Dendritic cell treated with granulocyte-macrophage colony-stimulating factor and Interleukin-4, amounts not matched to agents 40 ng/mL and 50 ng/mL, for 4 days (primary cell): ENCODE results near the gene NUMBL.
"Not testable (repeated sequence)": the region's sequence is repeated elsewhere in the genome, so short reads cannot be mapped to it uniquely, and the experiment has no call there.

ENCODE experiments used
- H3K27ac Mint-ChIP-seq: one replicate; pipeline ENCODE4 v1.8.0; 2022; ENCODE audit warnings: mild to moderate bottlenecking, mixed read lengths
- H3K27me3 Mint-ChIP-seq: one replicate; pipeline ENCODE4 v1.8.0; 2022; ENCODE audit warnings: mild to moderate bottlenecking, mixed read lengths
- H3K36me3 Mint-ChIP-seq: one replicate; pipeline ENCODE4 v1.8.0; 2022; ENCODE audit warnings: low read depth, mixed read lengths
- H3K4me1 Mint-ChIP-seq: one replicate; pipeline ENCODE4 v1.8.0; 2022; ENCODE audit warnings: low read depth, mixed read lengths
- H3K4me3 Mint-ChIP-seq: one replicate; pipeline ENCODE4 v1.8.0; 2022; ENCODE audit warnings: mild to moderate bottlenecking, moderate library complexity, mixed read lengths
- H3K9me3 Mint-ChIP-seq: one replicate; pipeline ENCODE4 v1.8.0; 2022; ENCODE audit warnings: mixed read lengths
- intact Hi-C: fragments of 100-400 bp; cut with micrococcal nuclease; formaldehyde crosslinking; loops from one replicate; pipeline ENCODE4 v1.15.0; 2022

The NUMBL gene

GRCh38 chr19:40690050-40690692 lies at the start of gene NUMBL:
Gene NUMBL, minus strand, starts transcription at chr19:40690651. Its CDS starts 168 bp downstream, at chr19:40690483.
- intact Hi-C loops, result loop anchor here (2.0 kb wide), 1 partner anchor 27 kb away; no protein-coding TSS in a partner anchor
- Mint-ChIP-seq H3K27ac (peak within 1 kb of the TSS; percentile 97), H3K9me3 (no peaks in the 10 kb centered on the region), H3K4me1 (peaks cover 16% of the 10 kb centered on the region), H3K27me3 (no peaks in the 10 kb centered on the region), H3K4me3 (peak within 1 kb of the TSS; percentile 95), H3K36me3 (peaks cover 57% of the 10 kb centered on the region)

- intact Hi-C loops, result no loop called here
Observed at GRCh38 chr19:40739030-40739839, 48.8 kb upstream of the NUMBL start.

GRCh38 chr19:40737102-40737644 lies 46.7 kb upstream of the NUMBL start:
- intact Hi-C loops, result no loop called here
- no peak overlapping the region for H3K27ac Mint-ChIP-seq
- no peaks in the 10 kb centered on the region for H3K9me3 Mint-ChIP-seq
- H3K36me3 Mint-ChIP-seq, result peaks cover 90% of the 10 kb centered on the region
- no peaks in the 10 kb centered on the region for H3K27me3 Mint-ChIP-seq
- no peak overlapping the region for H3K4me3 Mint-ChIP-seq
- peaks cover 17% of the 10 kb centered on the region for H3K4me1 Mint-ChIP-seq

More at GRCh38 chr19:40739030-40739839, 48.8 kb upstream of the NUMBL start:
- H3K4me1 Mint-ChIP-seq, result peaks cover 19% of the 10 kb centered on the region
- H3K4me3 Mint-ChIP-seq, result no peak overlapping the region
- peaks cover 89% of the 10 kb centered on the region for H3K36me3 Mint-ChIP-seq
- no peaks in the 10 kb centered on the region for H3K27me3 Mint-ChIP-seq
- H3K27ac Mint-ChIP-seq, result no peak overlapping the region
- H3K9me3 Mint-ChIP-seq, result no peaks in the 10 kb centered on the region

- peaks cover 12% of the 10 kb centered on the region for H3K4me1 Mint-ChIP-seq
- H3K36me3 Mint-ChIP-seq, result peaks cover 94% of the 10 kb centered on the region
- H3K9me3 Mint-ChIP-seq, result no peaks in the 10 kb centered on the region
- no peaks in the 10 kb centered on the region for H3K27me3 Mint-ChIP-seq
- no peak overlapping the region for H3K4me3 Mint-ChIP-seq
- no peak overlapping the region for H3K27ac Mint-ChIP-seq
- intact Hi-C loops, result no loop called here
Observed at GRCh38 chr19:40736661-40737060, 46.2 kb upstream of the NUMBL start.

GRCh38 chr19:40735013-40735771 lies 44.7 kb upstream of the NUMBL start:
- Mint-ChIP-seq H3K9me3 (no peaks in the 10 kb centered on the region), H3K27ac (no peak overlapping the region), H3K4me1 (no peaks in the 10 kb centered on the region), H3K36me3 (peaks cover 100% of the 10 kb centered on the region), H3K4me3 (no peak overlapping the region), H3K27me3 (no peaks in the 10 kb centered on the region)
- intact Hi-C loops, result no loop called here

GRCh38 chr19:40733149-40733548 lies 42.7 kb upstream of the NUMBL start:
- Mint-ChIP-seq H3K27ac (no peak overlapping the region), H3K36me3 (peaks cover 100% of the 10 kb centered on the region), H3K4me3 (no peak overlapping the region), H3K4me1 (no peaks in the 10 kb centered on the region), H3K9me3 (no peaks in the 10 kb centered on the region), H3K27me3 (no peaks in the 10 kb centered on the region)
- intact Hi-C loops, result no loop called here

- H3K4me3 Mint-ChIP-seq, H3K9me3 Mint-ChIP-seq, intact Hi-C loops, H3K27me3 Mint-ChIP-seq, H3K4me1 Mint-ChIP-seq, H3K27ac Mint-ChIP-seq: not testable (repeated sequence)
- H3K36me3 Mint-ChIP-seq, result peaks cover 100% of the 10 kb centered on the region
Observed at GRCh38 chr19:40732304-40732703, 41.9 kb upstream of the NUMBL start.

- H3K27ac Mint-ChIP-seq, intact Hi-C loops, H3K4me1 Mint-ChIP-seq, H3K9me3 Mint-ChIP-seq, H3K27me3 Mint-ChIP-seq, H3K4me3 Mint-ChIP-seq: not testable (repeated sequence)
- H3K36me3 Mint-ChIP-seq, result peaks cover 100% of the 10 kb centered on the region
Observed at GRCh38 chr19:40730065-40730464, 39.6 kb upstream of the NUMBL start.

GRCh38 chr19:40726279-40726678 lies 35.8 kb upstream of the NUMBL start:
- intact Hi-C loops, result no loop called here
- H3K27me3 Mint-ChIP-seq, result no peaks in the 10 kb centered on the region
- H3K9me3 Mint-ChIP-seq, result no peaks in the 10 kb centered on the region
- no peak overlapping the region for H3K27ac Mint-ChIP-seq
- H3K36me3 Mint-ChIP-seq, result peaks cover 94% of the 10 kb centered on the region
- peaks cover 26% of the 10 kb centered on the region for H3K4me1 Mint-ChIP-seq
- H3K4me3 Mint-ChIP-seq, result no peak overlapping the region

- intact Hi-C loops, result no loop called here
- Mint-ChIP-seq H3K27ac (no peak overlapping the region), H3K36me3 (peaks cover 80% of the 10 kb centered on the region), H3K4me1 (peaks cover 40% of the 10 kb centered on the region), H3K27me3 (no peaks in the 10 kb centered on the region), H3K4me3 (no peak overlapping the region), H3K9me3 (no peaks in the 10 kb centered on the region)
Observed at GRCh38 chr19:40724855-40725254, 34.4 kb upstream of the NUMBL start.

GRCh38 chr19:40724315-40724714 lies 33.9 kb upstream of the NUMBL start:
- no peaks in the 10 kb centered on the region for H3K9me3 Mint-ChIP-seq
- intact Hi-C loops, result no loop called here
- peaks cover 41% of the 10 kb centered on the region for H3K4me1 Mint-ChIP-seq
- no peak overlapping the region for H3K4me3 Mint-ChIP-seq
- H3K36me3 Mint-ChIP-seq, result peaks cover 74% of the 10 kb centered on the region
- no peak overlapping the region for H3K27ac Mint-ChIP-seq
- H3K27me3 Mint-ChIP-seq, result no peaks in the 10 kb centered on the region

- Mint-ChIP-seq H3K9me3 (no peaks in the 10 kb centered on the region), H3K4me3 (no peak overlapping the region), H3K4me1 (peaks cover 47% of the 10 kb centered on the region), H3K27me3 (no peaks in the 10 kb centered on the region), H3K27ac (no peak overlapping the region), H3K36me3 (peaks cover 69% of the 10 kb centered on the region)
- intact Hi-C loops, result no loop called here
Observed at GRCh38 chr19:40723661-40724254, 33.3 kb upstream of the NUMBL start.

- Mint-ChIP-seq H3K4me3 (no peak overlapping the region), H3K27ac (no peak overlapping the region), H3K27me3 (no peaks in the 10 kb centered on the region), H3K4me1 (peaks cover 61% of the 10 kb centered on the region), H3K36me3 (peaks cover 52% of the 10 kb centered on the region), H3K9me3 (no peaks in the 10 kb centered on the region)
- intact Hi-C loops, result no loop called here
Observed at GRCh38 chr19:40721936-40722661, 31.6 kb upstream of the NUMBL start.
